HepG2 (cell line): Measurements from ENCODE around the gene MEGF11. TPM values are rescaled to one million over a fixed set of nuclear protein-coding genes. Genes with fewer than 3 reads are reported as not detected.

Experiments
- ATAC-seq: fragments of 200-7000 bp; cut with Tn5 transposase; 3 replicates; pipeline ENCODE4 v1.9.1; 2020; ENCODE audit warnings: mild to moderate bottlenecking, moderate library complexity
- BruUV-seq: library from RNA; stranded (reverse); fragments of 400-500 nt; replicated peaks from 2 replicates; lab custom pipeline; 2021; lab: Mats Ljungman, UMichigan
- CTCF ChIA-PET: fragments of 300-600 bp; formaldehyde crosslinking; extraction: SDS; loops from one replicate; lab custom pipeline; 2021; ENCODE audit warnings: low total read pairs, inconsistent platforms, low intra/inter-chr PET ratio; lab: Yijun Ruan, JAX
- POLR2A ChIA-PET: fragments of 350-600 bp; sonication (Branson Sonifier 250); formaldehyde crosslinking; loops from one replicate; lab custom pipeline; 2020; ENCODE audit warnings: antibody characterized with exemption, inconsistent platforms; lab: Yijun Ruan, JAX
- DNase-seq: peaks from one replicate; pipeline ENCODE4 v3.0.0-alpha.2; 2015; ENCODE audit warnings: low spot score
- FAIRE-seq: peaks from 3 replicates; lab custom pipeline; 2011; peaks lifted over from hg19 to GRCh38; lab: Jason Lieb, UNC
- H2AFZ ChIP-seq: one replicate; pipeline ENCODE4 v1.6.1; 2011; ENCODE audit warnings: low read length, inconsistent platforms
- H3K27ac ChIP-seq: fragments of 300-600 bp; 3 replicates; pipeline ENCODE4 v1.8.0; 2011; ENCODE audit warnings: mixed run types, mild to moderate bottlenecking, mixed read lengths, low read length, inconsistent platforms; ENCODE audit not compliant: insufficient read depth; ENCODE audit errors: extremely low read length
- H3K27me3 ChIP-seq, 2 experiments: fragments of 200-600 bp in 1 of 2; 2 replicates in 1 of 2; 3 replicates in 1 of 2; pipeline versions ENCODE4 v1.6.0 to v1.8.0; 2011; ENCODE audit warnings: low read length in 2 of 2, mild to moderate bottlenecking in 2 of 2, moderate library complexity in 2 of 2, inconsistent platforms in 1 of 2; ENCODE audit not compliant: insufficient read depth in 2 of 2, control insufficient read depth in 1 of 2
- H3K36me3 ChIP-seq, 2 experiments: fragments of 200-600 bp in 1 of 2; replicated peaks in 1 of 2; 2 replicates in 1 of 2; 3 replicates in 1 of 2; pipeline versions ENCODE4 v1.5.1 to v1.8.0; 2011; ENCODE audit warnings: low read length in 2 of 2, inconsistent platforms in 1 of 2; ENCODE audit not compliant: insufficient read depth in 2 of 2, control insufficient read depth in 1 of 2
- H3K4me1 ChIP-seq: 2 replicates; pipeline ENCODE4 v1.5.1; 2012; ENCODE audit warnings: low read length, inconsistent platforms; ENCODE audit not compliant: insufficient read depth
- H3K4me2 ChIP-seq: 2 replicates; pipeline ENCODE4 v1.6.0; 2011; ENCODE audit warnings: low read depth, low read length, inconsistent platforms
- H3K4me3 ChIP-seq, 3 experiments: fragments of 200-600 bp in 1 of 3; sonication (generic), shearing (Covaris generic) in 1 of 3; replicated peaks in 1 of 3; 2 replicates each; pipeline ENCODE4 v1.5.1; 2011 to 2016; ENCODE audit warnings: low read length in 3 of 3, inconsistent platforms in 2 of 3, low read depth in 2 of 3, mild to moderate bottlenecking in 2 of 3, control low read depth in 1 of 3, mixed read lengths in 1 of 3; ENCODE audit not compliant: insufficient read depth in 1 of 3
- H3K79me2 ChIP-seq: one replicate; pipeline ENCODE4 v1.6.1; 2011; ENCODE audit warnings: low read length, inconsistent platforms; ENCODE audit not compliant: insufficient read depth
- H3K9ac ChIP-seq: 2 replicates; pipeline ENCODE4 v1.6.0; 2011; ENCODE audit warnings: mild to moderate bottlenecking, low read depth, low read length, inconsistent platforms; ENCODE audit not compliant: insufficient read depth
- H3K9me3 ChIP-seq: 2 replicates; pipeline ENCODE4 v1.5.1; 2012; ENCODE audit warnings: mild to moderate bottlenecking, low read length
- H4K20me1 ChIP-seq: 2 replicates; pipeline ENCODE4 v1.6.0; 2011; ENCODE audit warnings: inconsistent platforms, mild to moderate bottlenecking, low read length, moderate library complexity; ENCODE audit not compliant: insufficient read depth
- MIXL1 ChIP-seq: IDR thresholded peaks from 2 replicates; pipeline ENCODE4 v1.6.1; 2016
- PCBP2 ChIP-seq: fragments of 200-400 bp; formaldehyde crosslinking; optimal IDR thresholded peaks from 2 replicates; pipeline ENCODE3; 2018; ENCODE audit warnings: low read length, low read depth; ENCODE audit not compliant: poor library complexity, severe bottlenecking
- ZNF746 ChIP-seq: sonication (generic); formaldehyde crosslinking; IDR thresholded peaks from 2 replicates; pipeline ENCODE4 v1.8.0; 2022; ENCODE audit warnings: mild to moderate bottlenecking, missing genetic modification reagents
- WGBS: methylation state at CpG from one replicate; pipeline ENCODE4 v1.1.6; 2017; ENCODE audit warnings: low lambda C conversion rate; 5-methylcytosine and 5-hydroxymethylcytosine counted together
- in situ Hi-C: cut with HindIII; loops from 2 replicates; pipeline ENCODE4 v1.10.0; 2017; ENCODE audit warnings: low pct_unique_long_range_greater_than_20kb; ENCODE audit not compliant: extremely low pct_ligation_motif_present
- intact Hi-C: fragments of 100-400 bp; cut with micrococcal nuclease; formaldehyde crosslinking; loops from one replicate; pipeline ENCODE4 v1.10.0; 2022; ENCODE audit not compliant: unreplicated experiment
- polyA plus RNA-seq, 8 experiments: library from polyadenylated mRNA; depleted of rRNA in 3 of 8; stranded (reverse) in 7 of 8; unstranded in 1 of 8; fragments of >200 nt; fragmentation: Illumina TruSeq in 4 of 8; extraction: Trizol in 4 of 8; gene quantifications; 2 replicates each; pipeline versions ENCODE4 v1.2.1 to v1.2.3, GENCODE V29; 2011 to 2016; ENCODE audit warnings: low read depth in 4 of 8, missing spikeins in 1 of 8, mixed read lengths in 1 of 8; ENCODE audit not compliant: insufficient read depth in 1 of 8
- total RNA-seq, 5 experiments: library from RNA; depleted of rRNA; stranded (reverse); fragments of >200 nt; fragmentation: Illumina TruSeq; extraction: Trizol; gene quantifications; 2 replicates each; pipeline ENCODE4 v1.2.3, GENCODE V29; 2016; ENCODE audit warnings: low read depth in 1 of 5

Gene MEGF11
- total and polyA plus RNA-seq, 2 of the 13 experiments (the other 11 are each of a cell fraction or from before 2014, with no cell fraction given), result not detected

DNA sequence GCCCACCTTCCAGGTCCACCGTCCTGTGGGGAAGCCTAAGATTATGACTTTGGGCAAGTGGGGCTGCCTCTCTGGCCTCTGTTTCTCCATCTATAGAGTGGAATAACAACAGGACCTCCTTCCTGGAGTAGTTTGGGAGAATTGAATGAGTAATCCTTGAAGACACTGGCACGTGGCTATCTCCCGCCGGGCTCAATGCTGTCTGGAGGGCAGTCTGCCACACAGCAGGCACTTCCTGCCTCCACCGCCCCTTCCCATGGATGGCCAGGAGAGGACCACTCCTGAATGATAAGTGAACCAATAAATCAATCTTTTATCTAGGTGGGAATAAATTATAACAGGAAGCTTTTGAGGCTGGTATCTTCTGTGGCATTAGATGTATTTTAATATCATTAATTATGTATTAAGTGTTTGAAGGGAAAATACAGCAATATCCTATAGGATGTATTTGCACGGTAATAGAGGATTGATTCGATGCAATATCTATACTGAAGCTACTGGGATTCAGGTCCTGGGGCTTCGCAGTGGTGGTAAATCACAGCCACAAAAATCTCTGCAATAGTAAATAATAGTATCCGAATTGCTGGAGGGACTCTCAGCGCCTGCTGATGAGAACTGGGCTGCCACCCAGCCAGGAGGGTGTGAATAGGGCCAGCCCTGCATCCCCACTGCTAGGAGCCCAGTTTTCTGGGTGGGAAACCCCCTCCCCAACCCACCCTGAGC is 15.9 kb downstream of the MEGF11 start:
- TF ChIP-seq MIXL1 (CRISPR knock-in tag), result no peak
- no peak for TF ChIP-seq PCBP2
- Histone ChIP-seq H2AFZ (no peak overlapping the region), H3K9ac (no peak overlapping the region), H4K20me1 (no peaks in the 10 kb centered on the region), H3K4me3 (no peak overlapping the region), H3K4me2 (no peak overlapping the region), H3K79me2 (no peaks in the 10 kb centered on the region), H3K9me3 (no peaks in the 10 kb centered on the region), H3K4me1 (no peaks in the 10 kb centered on the region), H3K27me3 (peaks cover 7 to 50% of the 10 kb centered on the region in 2 experiments; a peak in 4 of 5 replicates), H3K36me3 (no peaks in the 10 kb centered on the region), H3K27ac (no peak overlapping the region)
- FAIRE-seq (no peak), ATAC-seq (no peak), DNase-seq (no peak)
- POLR2A ChIA-PET, result no interaction called here
- CTCF ChIA-PET, result no interaction called here
- in situ Hi-C loops (no loop called here), intact Hi-C loops (no loop called here)
- no TSS peak for BruUV-seq
- WGBS, result 26% methylated on average over 8 of the region's 10 CpGs

DNA sequence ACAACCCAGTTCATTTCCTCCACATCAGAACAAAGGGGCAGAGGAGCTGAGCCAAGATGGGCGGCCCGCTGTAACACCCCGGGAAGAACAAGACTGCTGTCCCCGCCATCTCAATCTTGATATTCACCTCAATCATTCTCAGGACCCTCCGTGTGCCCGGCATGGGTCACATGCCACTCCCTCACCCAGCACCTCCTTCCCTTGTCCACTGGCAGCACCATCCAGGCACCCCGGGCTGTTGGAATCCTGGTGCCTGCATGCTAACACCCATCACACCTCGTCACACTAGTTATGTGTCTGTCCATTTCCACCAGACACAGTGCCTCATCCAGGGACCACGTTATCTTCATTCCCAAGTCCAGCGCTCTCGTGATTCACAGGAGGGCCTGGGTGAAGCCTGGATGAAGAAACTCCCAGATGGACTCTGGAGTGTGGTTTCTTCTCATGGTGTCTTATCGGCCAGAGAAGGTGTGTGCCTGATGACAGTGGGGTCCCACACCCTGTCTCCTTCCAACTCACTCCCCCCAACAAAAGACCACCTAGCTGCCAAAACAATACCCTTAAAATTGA is 16.7 kb downstream of the MEGF11 start:
- no peaks in the 10 kb centered on the region for H3K36me3 ChIP-seq
- no peak for FAIRE-seq
- in situ Hi-C loops (no loop called here), intact Hi-C loops (no loop called here)
- BruUV-seq, result no TSS peak
- H3K4me3 ChIP-seq, result no peak overlapping the region
- H3K9ac ChIP-seq, result no peak overlapping the region
- ChIA-PET POLR2A (no interaction called here), CTCF (no interaction called here)
- H3K4me2 ChIP-seq, result no peak overlapping the region
- no peaks in the 10 kb centered on the region for H4K20me1 ChIP-seq
- H3K9me3 ChIP-seq, result no peaks in the 10 kb centered on the region
- no peaks in the 10 kb centered on the region for H3K79me2 ChIP-seq
- no peak overlapping the region for H3K27ac ChIP-seq
- 11% methylated on average over 12 of the region's 12 CpGs for WGBS
- no peak for TF ChIP-seq ZNF746 (CRISPR knock-in tag)
- peaks cover 5 to 51% of the 10 kb centered on the region in 2 experiments; a peak in 4 of 5 replicates for H3K27me3 ChIP-seq
- ATAC-seq, result no peak
- no peaks in the 10 kb centered on the region for H3K4me1 ChIP-seq
- DNase-seq, result no peak
- no peak overlapping the region for H2AFZ ChIP-seq
